Small intestine (tissue), 7 donors: ENCODE measurements around the gene KDM4B. TPM values are rescaled to one million over a fixed set of nuclear protein-coding genes. Genes with fewer than 3 reads are reported as not detected.
A peak's percentile ranks its signal among the peaks of the same experiment; 100 is the strongest.
"Not testable (repeated sequence)": the region's sequence is repeated elsewhere in the genome, so short reads cannot be mapped to it uniquely, and the experiment has no call there.

Experiments used
- DNase-seq, 2 donors: peaks; one replicate each; pipeline versions ENCODE4 v3.0.0 to v3.0.0-alpha.2; 2013
- FAIRE-seq: peaks from 2 replicates; lab custom pipeline; 2012; peaks lifted over from hg19 to GRCh38; lab: Jason Lieb, UNC
- H3K27ac ChIP-seq, 3 donors: one replicate each; pipeline ENCODE4 v1.5.1; 2013; ENCODE audit warnings: low read length in 2 of 3, mild to moderate bottlenecking in 2 of 3, control low read depth in 1 of 3, inconsistent platforms in 1 of 3, low read depth in 1 of 3, moderate library complexity in 1 of 3
- H3K27me3 ChIP-seq, 3 donors: one replicate each; pipeline ENCODE4 v1.6.1; 2013; ENCODE audit warnings: low read length in 3 of 3, inconsistent platforms in 1 of 3; ENCODE audit not compliant: control insufficient read depth in 3 of 3, insufficient read depth in 3 of 3
- H3K36me3 ChIP-seq, 3 donors: one replicate each; pipeline ENCODE4 v1.6.1; 2013; ENCODE audit warnings: low read length in 3 of 3, inconsistent platforms in 1 of 3, low read depth in 1 of 3, mild to moderate bottlenecking in 1 of 3, moderate library complexity in 1 of 3; ENCODE audit not compliant: control insufficient read depth in 3 of 3, insufficient read depth in 2 of 3
- H3K4me1 ChIP-seq, 3 donors: one replicate each; pipeline ENCODE4 v1.6.1; 2013; ENCODE audit warnings: low read length in 2 of 3, inconsistent platforms in 1 of 3, low read depth in 1 of 3, mild to moderate bottlenecking in 1 of 3, moderate library complexity in 1 of 3; ENCODE audit not compliant: control insufficient read depth in 3 of 3, insufficient read depth in 2 of 3
- H3K4me3 ChIP-seq, 3 donors: one replicate each; pipeline ENCODE4 v1.5.1; 2013; ENCODE audit warnings: low read length in 3 of 3, control low read depth in 1 of 3, inconsistent platforms in 1 of 3, low read depth in 1 of 3, mild to moderate bottlenecking in 1 of 3, moderate library complexity in 1 of 3
- H3K9me3 ChIP-seq, 2 donors: one replicate each; pipeline ENCODE4 v1.6.1; 2013; ENCODE audit warnings: low read depth in 1 of 2, low read length in 1 of 2; ENCODE audit not compliant: control insufficient read depth in 2 of 2, insufficient read depth in 1 of 2
- WGBS, 3 donors: extraction: QIAGEN DNeasy Blood & Tissue Kit; methylation state at CpG; one replicate each; pipeline ENCODE4 v1.1.7; 2013; 5-methylcytosine and 5-hydroxymethylcytosine counted together
- polyA plus RNA-seq, 4 donors: library from polyadenylated mRNA; stranded (reverse) in 3 of 4; unstranded in 1 of 4; fragments of 200-250 nt in 3 of 4; fragments of 120-200 nt in 1 of 4; gene quantifications; one replicate each; pipeline versions ENCODE4 v1.2.1 to v1.2.3, GENCODE V29; 2013
- donor health status: healthy with polysubstance abuse.
- donor health status: control.
- donor health status: control.
- donor health status: Bipolar disorder and iron deficiency.
- donor health status: healthy.

The KDM4B gene
- polyA plus RNA-seq, 4 donors: 8.1 to 12.0 (median 10.6) TPM

DNA sequence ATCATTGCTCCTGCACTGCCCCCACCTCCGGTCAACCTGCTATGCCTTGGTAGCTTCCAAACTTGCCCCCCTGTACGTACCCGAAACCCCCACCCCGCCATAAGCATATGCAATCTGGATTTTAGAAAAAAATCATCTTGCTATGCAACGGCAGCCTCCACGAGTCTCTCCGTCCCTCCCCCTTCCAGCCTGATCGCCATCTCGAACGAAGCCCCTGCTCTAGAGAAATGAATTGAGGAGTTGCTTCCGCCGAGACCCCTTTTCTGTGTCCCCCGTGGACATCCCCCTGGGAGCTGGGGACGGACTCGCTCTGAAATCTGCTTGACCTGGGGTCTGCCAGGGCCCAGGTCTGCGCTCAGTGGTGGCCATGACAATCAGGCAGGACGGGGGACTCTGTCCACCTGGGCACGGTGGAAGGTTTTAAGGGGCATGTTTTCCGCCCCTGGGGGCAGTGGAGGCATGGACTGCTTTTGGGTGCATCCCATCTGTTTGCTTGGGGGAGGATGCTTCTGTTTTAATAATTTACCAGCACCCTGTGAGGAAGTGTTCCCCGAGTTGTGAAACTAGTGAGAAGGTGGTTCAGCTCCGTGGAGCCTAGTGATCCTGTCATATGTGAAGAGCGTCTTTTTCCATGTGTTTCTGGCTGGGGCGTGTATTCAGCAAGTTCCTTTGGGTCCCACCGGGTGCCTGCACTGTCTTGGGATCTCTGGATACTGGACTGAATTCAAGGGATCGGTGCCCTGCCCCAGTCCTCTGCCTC, 1.0 kb downstream of the KDM4B start:
- H3K27me3 ChIP-seq: no peaks in the 10 kb centered on the region
- peaks cover 0 to 24% (median 4%) of the 10 kb centered on the region in 3 donors for H3K4me1 ChIP-seq
- H3K9me3 ChIP-seq: no peaks in the 10 kb centered on the region
- WGBS, 3 donors: 2 to 6% (median 4%) methylated on average over 25 of the region's 25 CpGs
- FAIRE-seq: no peak
- H3K36me3 ChIP-seq: peaks cover 0 to 5% (median 0%) of the 10 kb centered on the region in 3 donors
- peak; percentile 38 to 49 for DNase-seq
- H3K4me3 ChIP-seq: peak overlapping the region; percentile 67 to 88 (median 69)
- H3K27ac ChIP-seq: peak overlapping the region in 1 of 3 donors; percentile 17

DNA sequence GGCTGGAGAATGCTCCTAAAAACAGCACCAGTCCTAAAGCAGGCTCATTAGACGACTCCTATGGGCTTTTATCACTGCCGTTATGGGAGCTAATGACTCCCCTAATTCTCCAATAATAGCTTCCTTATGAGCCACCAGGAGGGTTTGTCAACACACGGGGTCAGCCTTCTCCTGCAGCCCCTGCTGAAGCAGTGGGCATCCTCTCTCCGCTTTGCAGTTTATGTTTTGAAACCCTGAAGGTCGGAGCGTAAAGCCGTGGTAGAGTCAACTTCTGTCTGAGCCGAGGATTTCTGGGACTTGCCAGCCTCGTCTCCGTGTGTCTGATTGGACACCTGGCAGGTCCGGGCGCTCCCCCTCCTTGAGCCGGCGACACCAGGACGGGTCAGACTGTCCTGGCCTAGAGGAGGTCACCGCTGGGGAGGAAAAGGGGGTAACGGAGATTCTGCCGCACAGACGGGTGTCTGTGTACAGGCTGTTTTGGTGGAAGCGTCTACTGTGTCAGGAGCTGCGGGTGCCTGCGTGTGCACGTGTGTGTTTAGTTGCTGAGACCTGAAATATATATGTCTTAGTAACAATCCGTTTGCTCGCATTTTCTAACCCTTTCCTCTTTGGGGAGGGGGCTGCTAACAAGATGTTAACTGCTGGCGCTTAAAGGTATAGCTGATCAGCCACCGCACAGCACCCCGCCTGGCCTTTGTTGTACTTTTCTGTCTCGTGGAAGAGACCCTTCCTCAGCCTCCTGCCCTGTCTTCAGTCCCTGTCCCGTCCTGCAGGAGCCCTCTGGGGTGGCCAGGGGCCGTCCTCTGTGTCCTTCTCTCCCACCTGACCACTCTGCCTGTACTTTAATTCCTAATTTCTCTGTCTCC, 1.9 kb downstream of the KDM4B start:
- Histone ChIP-seq H3K27me3 (no peaks in the 10 kb centered on the region), H3K9me3 (no peaks in the 10 kb centered on the region), H3K4me1 (peaks cover 0 to 24% (median 4%) of the 10 kb centered on the region in 3 donors), H3K4me3 (peak overlapping the region in 2 of 3 donors; percentile 69 to 88), H3K36me3 (peaks cover 0 to 5% (median 0%) of the 10 kb centered on the region in 3 donors), H3K27ac (peak overlapping the region in 1 of 3 donors; percentile 42)
- WGBS, 3 donors: 9 to 24% (median 20%) methylated on average over 29 to 31 of the region's 31 CpGs
- DNase-seq (peak; percentile 39 to 48), FAIRE-seq (no peak)

DNA sequence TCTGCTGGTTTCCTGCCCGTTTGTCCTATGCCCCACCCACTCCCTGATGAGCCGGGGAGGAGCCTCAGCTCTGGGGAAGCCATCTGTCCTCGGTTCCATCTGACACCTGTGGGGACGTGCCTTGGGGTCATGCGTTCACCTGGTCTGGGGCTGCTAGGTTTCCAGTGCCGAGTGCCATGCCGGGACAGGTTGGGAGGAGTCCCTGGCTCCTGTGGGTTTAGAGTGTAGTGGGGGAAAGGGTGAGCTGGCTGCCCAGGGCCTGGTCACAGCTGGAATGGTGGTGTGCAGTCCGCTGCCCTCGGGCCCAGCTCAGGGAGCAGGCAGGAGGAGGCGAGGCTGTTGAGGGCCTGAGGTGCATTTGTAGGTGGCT, 2.5 kb downstream of the KDM4B start:
- peaks cover 0 to 24% (median 4%) of the 10 kb centered on the region in 3 donors for H3K4me1 ChIP-seq
- H3K4me3 ChIP-seq: peak overlapping the region in 2 of 3 donors; percentile 69 to 88
- peak; percentile 62 to 66 for DNase-seq
- H3K9me3 ChIP-seq: no peaks in the 10 kb centered on the region
- peaks cover 0 to 8% (median 0%) of the 10 kb centered on the region in 3 donors for H3K36me3 ChIP-seq
- WGBS, 3 donors: 21 to 35% (median 29%) methylated on average over 10 of the region's 10 CpGs
- FAIRE-seq: no peak
- H3K27ac ChIP-seq: no peak overlapping the region
- no peaks in the 10 kb centered on the region for H3K27me3 ChIP-seq

DNA sequence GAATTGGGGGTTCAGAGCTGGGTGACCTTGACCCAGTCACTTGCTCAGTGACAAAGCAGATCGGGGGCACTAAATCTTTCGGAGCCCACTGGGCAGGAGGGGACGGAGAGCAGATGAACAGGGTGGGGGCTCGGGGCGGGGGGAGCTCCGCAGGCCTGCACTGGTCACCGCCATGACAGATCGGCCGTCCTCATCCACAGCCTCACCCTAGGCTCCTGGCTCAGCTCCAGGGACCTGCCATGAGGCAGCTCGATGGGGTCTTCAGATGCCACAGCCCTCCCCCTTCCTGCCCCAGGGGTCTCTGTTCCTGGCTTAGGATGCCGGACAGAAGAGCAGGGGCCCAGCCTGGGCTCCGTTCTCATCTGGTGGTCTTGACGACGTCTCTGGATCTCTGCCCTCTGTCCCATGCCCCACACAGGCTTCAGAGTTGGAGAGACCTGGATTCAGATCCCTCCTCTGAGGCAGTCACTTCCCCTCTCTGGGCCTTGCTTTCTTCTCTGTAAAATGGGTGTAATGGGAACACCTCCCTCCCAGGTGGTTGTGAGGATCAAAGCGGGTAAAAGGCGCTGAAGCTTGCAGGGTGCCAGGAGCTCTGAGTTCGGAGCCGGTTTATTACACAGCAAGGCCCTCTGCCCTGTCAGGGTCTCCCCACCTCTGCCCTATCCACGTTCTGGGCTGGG, 3.0 kb downstream of the KDM4B start:
- 83 to 89% (median 88%) methylated on average over 19 of the region's 19 CpGs for WGBS, 3 donors
- DNase-seq (no peak), FAIRE-seq (no peak)
- H3K27me3 ChIP-seq: no peaks in the 10 kb centered on the region
- H3K27ac ChIP-seq: no peak overlapping the region
- no peaks in the 10 kb centered on the region for H3K9me3 ChIP-seq
- H3K4me3 ChIP-seq: peak overlapping the region in 1 of 3 donors; percentile 69
- peaks cover 0 to 11% (median 0%) of the 10 kb centered on the region in 3 donors for H3K36me3 ChIP-seq
- H3K4me1 ChIP-seq: peaks cover 0 to 26% (median 5%) of the 10 kb centered on the region in 3 donors

DNA sequence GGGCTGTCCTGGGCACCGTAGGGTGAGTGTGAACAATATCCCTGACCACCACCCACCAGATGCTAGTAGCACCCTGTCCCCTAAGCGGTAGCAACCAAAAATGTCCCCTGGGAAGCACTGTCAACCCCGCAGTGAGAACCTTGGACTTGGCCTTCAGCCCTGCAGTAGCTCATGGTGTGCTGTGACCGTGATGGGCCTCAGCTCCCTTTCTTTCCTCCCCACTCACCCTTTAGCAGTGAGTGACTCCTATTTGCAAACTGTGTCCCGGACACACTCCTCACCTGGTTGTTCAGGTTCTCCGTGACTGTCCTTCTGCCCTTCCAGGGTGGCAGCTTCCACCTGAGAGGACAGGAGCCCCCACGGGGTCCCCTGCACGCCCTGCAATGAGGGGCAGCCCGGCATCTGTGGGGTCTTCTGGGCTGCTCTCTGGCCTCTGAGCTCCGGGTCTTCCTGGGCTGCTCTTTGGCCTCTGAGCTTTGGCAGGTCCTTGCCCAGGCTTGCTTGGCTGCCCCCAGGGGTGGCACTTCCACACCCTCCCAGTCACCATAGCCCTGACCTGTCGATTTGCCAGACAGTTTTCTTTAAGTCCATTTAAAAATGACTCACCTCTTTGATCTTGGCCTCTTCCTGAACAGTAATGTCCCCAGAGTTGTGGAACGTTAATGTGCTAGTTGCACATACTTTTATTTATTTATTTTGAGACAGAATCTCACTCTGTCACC, 3.8 kb downstream of the KDM4B start:
- FAIRE-seq: no peak
- WGBS, 3 donors: 32 to 75% (median 49%) methylated on average over 12 of the region's 12 CpGs

DNA sequence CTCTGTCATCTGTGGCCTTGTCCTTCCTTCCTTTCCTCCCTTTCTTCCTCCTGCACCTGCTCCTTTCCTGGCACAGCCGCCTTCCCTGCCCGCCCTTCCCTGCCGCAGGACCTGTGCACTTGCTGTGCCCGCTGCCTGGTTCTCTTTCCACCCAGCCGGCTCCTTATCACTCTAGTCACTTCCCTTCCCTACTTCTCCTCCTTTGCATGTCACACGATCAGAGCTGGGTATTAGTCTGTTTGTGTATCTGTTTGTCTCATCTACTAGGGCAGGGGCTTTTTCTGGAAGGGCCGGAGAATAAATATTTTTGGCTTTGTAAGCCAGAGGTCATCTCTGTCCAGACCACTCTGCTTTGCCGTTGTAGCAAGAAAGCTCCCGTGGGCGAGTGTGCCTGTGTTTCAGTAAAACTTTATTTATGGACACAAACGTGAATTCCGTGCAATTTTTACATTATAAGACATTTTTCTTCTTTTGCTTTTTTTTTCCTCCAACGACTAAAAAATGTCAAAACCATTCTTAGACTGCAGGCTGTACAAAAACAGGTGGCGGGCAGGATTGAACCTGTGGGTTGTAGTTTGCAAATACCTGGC, 6.1 kb downstream of the KDM4B start:
- Histone ChIP-seq H3K27ac (peak overlapping the region in 1 of 3 donors; percentile 37), H3K36me3 (peaks cover 0 to 32% (median 3%) of the 10 kb centered on the region in 3 donors), H3K4me1 (peaks cover 0 to 21% (median 3%) of the 10 kb centered on the region in 3 donors), H3K27me3 (no peaks in the 10 kb centered on the region), H3K4me3 (no peak overlapping the region), H3K9me3 (no peaks in the 10 kb centered on the region)
- WGBS, 3 donors: 77 to 83% (median 80%) methylated on average over 14 of the region's 14 CpGs
- FAIRE-seq: no peak
- no peak for DNase-seq

More for the DNA sequence above, 3.8 kb downstream of the KDM4B start:
- peak in 1 of 2 donors; percentile 48 for DNase-seq
- Histone ChIP-seq H3K9me3 (no peaks in the 10 kb centered on the region), H3K27me3 (no peaks in the 10 kb centered on the region), H3K4me1 (peaks cover 0 to 27% (median 7%) of the 10 kb centered on the region in 3 donors), H3K27ac (no peak overlapping the region), H3K4me3 (no peak overlapping the region), H3K36me3 (peaks cover 0 to 18% (median 0%) of the 10 kb centered on the region in 3 donors)

DNA sequence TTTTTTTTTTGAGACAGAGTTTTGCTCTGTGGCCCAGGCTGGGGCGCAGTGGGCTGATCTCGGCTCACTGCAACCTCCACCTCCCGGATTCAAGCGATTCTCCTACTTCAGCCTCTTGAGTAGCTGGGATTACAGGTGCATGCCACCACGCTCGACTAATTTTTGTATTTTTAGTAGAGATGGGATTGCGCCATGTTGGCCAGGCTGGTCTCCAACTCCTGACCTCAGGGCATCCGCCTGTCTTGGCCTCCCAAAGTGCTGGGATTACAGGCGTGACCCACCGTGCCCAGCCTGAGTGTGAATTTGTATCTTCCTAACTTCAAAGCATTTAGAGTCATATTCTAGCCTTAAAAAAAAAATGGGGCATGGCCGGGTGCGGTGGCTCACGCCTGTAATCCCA, 6.7 kb downstream of the KDM4B start:
- H3K27me3 ChIP-seq, DNase-seq, H3K4me3 ChIP-seq, H3K9me3 ChIP-seq, FAIRE-seq: not testable (repeated sequence)
- Histone ChIP-seq H3K4me1 (peaks cover 0 to 16% (median 3%) of the 10 kb centered on the region in 3 donors), H3K27ac (peak overlapping the region in 1 of 3 donors; percentile 87), H3K36me3 (peaks cover 0 to 32% (median 3%) of the 10 kb centered on the region in 3 donors)
- 94 to 97% (median 96%) methylated on average over 13 of the region's 13 CpGs for WGBS, 3 donors
